ENCODE data around the gene ARHGAP6.

Gene ARHGAP6

DNA sequence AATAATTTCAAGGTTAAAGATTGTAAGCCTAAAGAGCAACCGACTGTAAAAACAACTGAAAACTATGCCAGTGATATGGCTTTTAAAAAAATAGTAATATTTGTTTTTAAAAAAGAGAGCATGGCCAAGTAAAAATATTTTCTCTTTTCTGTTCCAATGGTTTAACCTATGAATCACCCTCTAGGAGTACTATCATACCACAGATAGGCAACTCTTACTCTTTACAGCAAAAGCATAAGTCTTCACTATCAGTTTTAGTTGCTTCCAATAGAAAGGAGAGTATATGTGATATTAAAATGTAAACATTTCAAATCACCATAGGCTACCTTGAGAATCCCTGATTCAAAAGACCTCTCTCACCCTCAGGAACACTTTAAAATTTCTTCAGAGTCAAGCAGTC lies 269.9 kb downstream of the ARHGAP6 start:
- TF ChIP-seq ZFX (IDR thresholded peaks at IDR 0.05) = no peak
- TF ChIP-seq, protein P1, sequence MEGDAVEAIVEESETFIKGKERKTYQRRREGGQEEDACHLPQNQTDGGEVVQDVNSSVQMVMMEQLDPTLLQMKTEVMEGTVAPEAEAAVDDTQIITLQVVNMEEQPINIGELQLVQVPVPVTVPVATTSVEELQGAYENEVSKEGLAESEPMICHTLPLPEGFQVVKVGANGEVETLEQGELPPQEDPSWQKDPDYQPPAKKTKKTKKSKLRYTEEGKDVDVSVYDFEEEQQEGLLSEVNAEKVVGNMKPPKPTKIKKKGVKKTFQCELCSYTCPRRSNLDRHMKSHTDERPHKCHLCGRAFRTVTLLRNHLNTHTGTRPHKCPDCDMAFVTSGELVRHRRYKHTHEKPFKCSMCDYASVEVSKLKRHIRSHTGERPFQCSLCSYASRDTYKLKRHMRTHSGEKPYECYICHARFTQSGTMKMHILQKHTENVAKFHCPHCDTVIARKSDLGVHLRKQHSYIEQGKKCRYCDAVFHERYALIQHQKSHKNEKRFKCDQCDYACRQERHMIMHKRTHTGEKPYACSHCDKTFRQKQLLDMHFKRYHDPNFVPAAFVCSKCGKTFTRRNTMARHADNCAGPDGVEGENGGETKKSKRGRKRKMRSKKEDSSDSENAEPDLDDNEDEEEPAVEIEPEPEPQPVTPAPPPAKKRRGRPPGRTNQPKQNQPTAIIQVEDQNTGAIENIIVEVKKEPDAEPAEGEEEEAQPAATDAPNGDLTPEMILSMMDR (conservative IDR thresholded peaks at IDR 0.05) = no peak
- H3K27ac ChIP-seq = no peak overlapping the region

- no peak overlapping the region for H3K27ac ChIP-seq
- TF ChIP-seq, protein P1 (conservative IDR thresholded peaks at IDR 0.05) = no peak
- no peak for TF ChIP-seq ZFX (IDR thresholded peaks at IDR 0.05)
Measured at GRCh38 chrX:11393949-11394654, 271.6 kb downstream of the ARHGAP6 start.

GRCh38 chrX:11386812-11387211 lies 278.9 kb downstream of the ARHGAP6 start:
- TF ChIP-seq, protein P1 (conservative IDR thresholded peaks at IDR 0.05) = no peak
- no peak for TF ChIP-seq ZFX (IDR thresholded peaks at IDR 0.05)
- H3K27ac ChIP-seq = no peak overlapping the region

GRCh38 chrX:11386001-11386523 lies 279.7 kb downstream of the ARHGAP6 start:
- H3K27ac ChIP-seq = peak overlapping the region; percentile 31
- TF ChIP-seq, protein P1 (conservative IDR thresholded peaks at IDR 0.05) = no peak
- no peak for TF ChIP-seq ZFX (IDR thresholded peaks at IDR 0.05)

- TF ChIP-seq, protein P1 (conservative IDR thresholded peaks at IDR 0.05) = no peak
- TF ChIP-seq ZFX (IDR thresholded peaks at IDR 0.05) = no peak
- peak overlapping the region; percentile 61; the same call in 1 of the 2 replicates for H3K27ac ChIP-seq
Measured at GRCh38 chrX:11382930-11383329, 282.8 kb downstream of the ARHGAP6 start.

GRCh38 chrX:11381464-11381863 lies 284.3 kb downstream of the ARHGAP6 start:
- no peak overlapping the region; the same call in 1 of the 2 replicates for H3K27ac ChIP-seq

More at GRCh38 chrX:11381464-11381863, 284.3 kb downstream of the ARHGAP6 start:
- TF ChIP-seq ZFX (IDR thresholded peaks at IDR 0.05) = no peak
- TF ChIP-seq, protein P1 (conservative IDR thresholded peaks at IDR 0.05) = peak; percentile 47

Data from C4-2B (cell line).